SIG-M5 (cell line): ENCODE results near the gene ARF3.

Source experiments
- DNase-seq: peaks from one replicate; lab custom pipeline; 2025; lab: John Stamatoyannopoulos, UW

The ARF3 gene

DNA sequence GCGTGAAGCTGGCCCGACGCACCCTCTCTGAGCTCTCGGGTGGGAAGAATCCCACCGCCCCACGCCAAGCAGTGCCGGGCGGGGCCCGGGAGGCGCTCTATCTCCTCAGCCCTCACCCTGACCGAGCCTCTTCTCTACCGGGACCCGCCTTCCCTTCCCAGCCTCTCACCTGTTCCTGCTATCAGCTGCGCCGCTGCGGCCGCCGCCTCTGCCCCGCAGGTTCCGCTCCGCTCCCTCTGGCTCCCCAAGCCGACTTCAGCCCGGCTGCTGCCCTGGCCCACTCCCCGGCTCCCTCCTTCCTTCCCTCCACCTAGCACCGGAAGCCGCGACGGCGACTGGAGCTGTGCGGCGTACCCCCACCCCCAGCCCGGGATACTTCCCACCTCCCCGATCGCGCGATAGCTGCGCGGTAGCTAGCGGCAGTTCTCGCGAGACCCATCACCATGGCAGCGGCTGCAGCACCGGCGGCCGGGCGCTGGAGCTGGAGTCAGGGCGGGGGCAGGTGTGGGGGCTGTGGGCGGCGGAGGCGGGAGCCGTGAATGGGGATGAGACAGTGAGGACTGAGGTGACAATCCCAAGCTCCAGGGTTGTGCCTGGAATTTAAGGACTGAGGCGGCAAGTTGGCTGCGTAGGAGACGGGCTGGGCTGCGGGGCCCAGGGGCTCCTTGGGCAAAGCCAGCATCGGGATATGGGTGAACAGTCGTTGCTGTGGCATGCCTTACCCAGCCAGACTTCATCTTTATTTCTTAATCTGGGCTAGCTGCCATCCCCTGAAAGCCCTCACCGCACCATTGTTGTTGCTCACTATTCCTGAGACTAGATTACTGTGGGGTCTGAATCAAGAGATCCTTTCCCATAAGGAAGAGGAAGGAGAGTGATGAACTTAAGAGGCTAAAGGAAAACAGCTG lies at the start of gene ARF3:
ARF3 (minus strand) TSS at position 347 of the 908 bp plus-strand sequence. CDS start 16,392 bp downstream, outside the sequence.
- DNase-seq, result peak; percentile 64

DNA sequence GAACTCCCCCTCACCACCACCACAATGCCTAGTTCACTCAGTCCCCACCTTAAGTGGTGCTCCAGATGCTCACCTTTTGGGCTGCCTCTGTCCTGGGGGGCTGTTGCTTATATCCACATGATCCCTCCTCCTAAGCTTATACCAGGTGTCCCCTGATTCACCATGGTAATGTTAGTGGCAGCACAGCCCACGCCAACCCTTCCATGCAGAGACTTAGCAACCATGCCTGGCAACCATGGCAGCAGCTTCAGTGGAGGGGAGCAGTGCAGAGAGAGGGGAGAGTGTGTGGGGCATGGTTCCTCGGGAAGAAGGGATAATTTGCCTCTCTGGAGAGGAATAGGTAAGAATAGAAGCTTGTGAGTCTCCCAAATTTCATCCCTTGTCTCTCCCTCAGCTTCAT lies 43.1 kb upstream of the ARF3 start:
- DNase-seq, result no peak

DNA sequence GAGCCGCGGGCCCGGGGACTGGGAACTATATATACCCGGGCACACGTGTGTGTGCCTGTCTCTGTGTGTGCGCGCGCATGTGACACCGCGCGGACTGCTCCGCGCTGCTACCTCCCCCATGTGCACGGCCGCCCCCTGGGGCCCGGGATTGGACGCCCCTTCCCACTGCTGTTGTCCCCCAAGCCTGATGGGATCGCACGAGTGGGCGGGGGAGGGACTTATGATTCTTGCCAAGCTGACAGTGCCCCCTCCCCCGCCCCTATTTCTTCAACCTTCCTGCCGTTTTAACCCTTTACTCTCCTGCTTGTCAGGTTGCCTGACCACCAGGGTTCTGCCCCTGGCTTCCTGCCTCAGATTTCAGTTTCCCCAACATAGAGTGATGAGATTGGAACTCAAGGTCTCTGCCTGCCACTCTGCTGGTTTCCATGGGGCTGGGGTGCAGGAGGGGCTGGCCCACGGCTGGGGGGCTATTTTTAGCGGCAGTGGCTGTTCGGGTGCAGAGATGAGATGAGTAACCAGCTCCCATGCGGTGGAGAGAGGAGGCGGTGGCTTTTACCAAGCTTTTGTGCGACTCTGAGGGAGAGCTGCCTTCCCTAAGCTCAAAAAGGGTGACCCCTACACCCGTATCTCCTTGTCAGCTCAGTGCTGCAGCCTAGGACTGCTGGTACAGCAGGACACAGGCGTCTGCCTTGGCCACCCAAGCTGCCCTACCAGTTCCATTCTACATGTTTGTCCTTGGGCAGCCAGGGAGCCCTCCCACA lies 42.3 kb upstream of the ARF3 start, which contains the start of gene DDN:
DDN (minus strand) TSS at position 5 of the 761 bp plus-strand sequence. CDS start 88 bp downstream, outside the sequence.
- no peak for DNase-seq

DNA sequence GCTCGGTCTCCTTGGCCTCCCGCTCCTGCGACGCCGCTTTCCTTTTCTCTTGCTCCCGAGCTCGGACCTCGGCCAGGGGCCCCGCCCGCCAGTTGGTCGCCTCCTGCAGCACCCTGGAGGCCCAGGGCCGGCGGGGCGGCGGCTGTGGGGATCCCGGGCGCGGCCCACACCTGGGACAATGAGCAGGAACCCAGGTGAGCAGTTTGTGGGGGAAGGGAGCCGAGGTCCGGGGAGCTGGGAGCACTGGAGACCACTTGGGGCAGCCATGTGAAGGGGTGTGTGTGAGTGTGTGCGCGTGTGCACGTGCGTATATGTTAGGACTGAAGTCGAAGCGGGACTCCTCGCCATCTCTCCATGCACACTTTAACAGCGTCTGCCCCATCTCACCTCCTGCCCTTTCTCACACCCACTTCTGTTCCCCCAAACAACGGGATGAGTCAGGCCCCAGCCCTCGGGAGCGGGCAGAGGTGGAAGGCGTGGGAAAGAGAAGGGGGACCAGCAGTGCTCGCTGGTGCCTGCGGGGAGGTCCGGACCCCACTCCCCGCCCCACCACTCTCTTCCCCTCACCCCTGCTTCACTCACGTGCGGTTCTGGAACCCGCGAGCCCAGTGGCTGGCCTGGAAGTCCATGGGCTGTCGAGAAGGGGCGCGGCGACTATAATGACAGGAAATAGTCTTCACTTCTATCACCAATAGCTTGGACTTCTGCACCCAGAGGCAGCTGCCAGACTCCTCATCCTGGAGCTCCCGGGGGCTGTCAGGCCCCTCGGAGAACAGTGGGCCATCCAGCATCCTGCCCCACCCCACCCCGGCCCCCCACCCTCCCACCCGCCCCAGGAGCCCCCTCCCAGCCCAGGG lies 41.4 kb upstream of the ARF3 start:
- no peak for DNase-seq

DNA sequence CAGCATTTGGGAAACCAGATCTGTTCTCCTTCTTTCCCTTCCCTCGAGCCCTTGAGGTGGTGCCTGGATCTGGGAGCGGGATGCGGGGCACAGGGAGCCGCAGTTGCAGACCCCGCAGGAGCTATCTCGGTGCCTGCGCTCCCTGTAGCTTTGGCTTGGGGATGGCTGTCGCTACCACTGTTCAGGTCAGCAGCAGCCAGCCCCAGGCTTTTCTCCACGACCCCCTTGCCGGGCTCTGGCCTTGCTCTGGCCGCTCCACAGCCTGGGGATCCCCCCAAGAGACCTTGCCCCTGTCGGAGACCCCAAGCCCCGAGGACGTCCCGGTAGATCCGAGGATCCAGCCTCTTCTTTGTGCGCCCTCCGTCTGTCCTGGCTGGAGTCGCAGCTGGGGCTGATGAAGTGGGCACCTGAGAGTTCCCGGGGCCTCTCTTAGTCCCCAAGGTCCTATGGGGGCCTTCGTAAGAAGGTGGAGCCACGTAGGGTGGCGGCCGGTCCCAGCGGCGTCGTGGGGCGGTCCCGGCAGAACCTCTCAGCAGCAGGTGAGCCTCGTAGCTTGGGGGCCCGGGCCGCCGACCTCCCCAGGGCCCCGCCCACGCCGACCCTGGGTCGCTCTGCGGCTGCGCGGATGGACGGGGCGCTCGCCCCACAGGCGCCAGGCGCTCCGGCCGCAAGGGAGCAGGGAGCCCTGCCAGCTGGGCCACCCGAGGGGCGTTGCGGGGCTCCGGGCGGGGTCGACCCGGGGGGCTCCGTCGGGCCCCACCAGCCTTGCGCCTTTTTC lies 40.6 kb upstream of the ARF3 start:
- DNase-seq, result no peak

DNA sequence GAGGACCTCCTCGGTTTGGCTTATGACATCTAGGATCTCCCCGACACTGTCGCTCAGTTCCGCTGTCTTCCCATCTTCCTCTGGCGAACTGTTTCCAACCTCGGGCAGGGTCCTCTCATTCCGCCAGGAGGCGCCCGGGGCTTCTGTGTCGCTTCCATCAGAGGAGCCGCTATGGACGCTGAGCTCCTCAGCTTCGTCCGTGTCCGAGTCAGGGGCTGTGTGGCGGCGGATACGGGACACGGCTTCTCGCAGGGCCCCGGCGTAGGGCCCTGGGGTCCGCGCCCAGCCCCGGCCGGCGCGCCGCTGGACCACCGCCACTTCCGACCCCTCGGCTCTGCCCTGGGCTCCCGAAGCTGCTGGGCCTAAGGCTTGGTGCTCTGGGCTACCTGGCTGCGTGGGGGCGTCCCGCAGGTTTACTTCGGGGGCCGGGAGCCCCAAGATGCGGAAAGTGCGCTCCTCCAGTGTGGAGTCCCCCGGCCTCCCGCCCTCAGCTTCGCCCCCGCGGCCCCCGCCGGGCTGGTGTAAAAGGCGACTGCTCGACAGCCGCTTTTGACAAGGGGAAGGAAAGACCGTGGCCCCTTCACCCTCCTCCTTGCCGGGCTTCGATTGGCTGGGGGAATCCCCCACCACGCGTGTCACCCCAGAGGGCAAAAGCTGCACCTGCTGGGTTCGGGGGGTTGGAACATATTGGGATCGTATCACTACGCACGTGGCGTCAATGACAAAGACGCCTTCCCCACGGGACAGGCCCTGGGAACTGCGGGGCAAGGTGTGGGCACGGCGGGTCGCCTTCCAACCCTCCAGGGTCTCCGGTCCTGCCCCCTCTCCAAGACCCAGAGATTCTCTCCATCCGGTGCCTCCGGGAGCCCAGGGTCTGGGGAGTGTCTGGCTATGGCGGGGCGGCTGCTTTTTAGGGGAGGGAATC lies 39.8 kb upstream of the ARF3 start:
- no peak for DNase-seq

DNA sequence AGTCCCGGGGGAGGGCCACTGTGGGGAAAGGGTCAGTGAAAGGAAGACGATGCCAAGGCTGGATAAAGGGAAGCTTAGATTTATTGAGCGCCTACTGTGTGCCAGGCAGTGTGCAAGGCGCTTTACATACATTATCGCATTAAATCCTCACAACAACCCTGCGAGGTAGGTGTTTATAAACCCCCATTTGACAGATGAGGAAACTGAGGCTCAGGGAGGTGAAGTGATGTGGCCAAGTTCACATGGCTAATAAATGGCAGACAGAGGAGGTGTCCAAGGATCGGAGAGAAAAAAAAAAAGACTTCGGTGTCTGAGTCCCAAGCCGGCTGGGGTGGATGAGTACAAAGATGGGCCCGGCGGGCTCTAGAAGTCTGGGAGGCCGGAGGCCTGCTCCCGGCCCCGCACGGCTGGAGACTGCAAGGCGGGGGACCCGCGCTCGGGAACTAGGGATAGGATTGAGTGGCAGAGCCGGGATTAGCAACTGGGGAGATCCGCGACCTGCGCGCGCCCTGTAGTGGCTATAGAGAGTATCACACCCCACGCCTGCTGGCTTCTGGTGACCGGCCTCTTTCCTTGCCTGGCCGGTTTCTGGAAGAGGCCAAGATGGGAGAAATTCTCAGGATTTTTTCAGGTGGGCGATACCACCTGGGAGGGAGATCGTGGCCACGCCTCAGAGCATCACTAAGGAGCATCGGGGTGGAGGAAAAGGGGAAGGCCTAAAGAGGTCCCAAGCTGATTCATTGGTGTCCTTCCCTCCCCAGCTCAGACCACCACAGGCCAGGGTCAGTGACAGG lies 38.0 kb upstream of the ARF3 start:
- no peak for DNase-seq

DNA sequence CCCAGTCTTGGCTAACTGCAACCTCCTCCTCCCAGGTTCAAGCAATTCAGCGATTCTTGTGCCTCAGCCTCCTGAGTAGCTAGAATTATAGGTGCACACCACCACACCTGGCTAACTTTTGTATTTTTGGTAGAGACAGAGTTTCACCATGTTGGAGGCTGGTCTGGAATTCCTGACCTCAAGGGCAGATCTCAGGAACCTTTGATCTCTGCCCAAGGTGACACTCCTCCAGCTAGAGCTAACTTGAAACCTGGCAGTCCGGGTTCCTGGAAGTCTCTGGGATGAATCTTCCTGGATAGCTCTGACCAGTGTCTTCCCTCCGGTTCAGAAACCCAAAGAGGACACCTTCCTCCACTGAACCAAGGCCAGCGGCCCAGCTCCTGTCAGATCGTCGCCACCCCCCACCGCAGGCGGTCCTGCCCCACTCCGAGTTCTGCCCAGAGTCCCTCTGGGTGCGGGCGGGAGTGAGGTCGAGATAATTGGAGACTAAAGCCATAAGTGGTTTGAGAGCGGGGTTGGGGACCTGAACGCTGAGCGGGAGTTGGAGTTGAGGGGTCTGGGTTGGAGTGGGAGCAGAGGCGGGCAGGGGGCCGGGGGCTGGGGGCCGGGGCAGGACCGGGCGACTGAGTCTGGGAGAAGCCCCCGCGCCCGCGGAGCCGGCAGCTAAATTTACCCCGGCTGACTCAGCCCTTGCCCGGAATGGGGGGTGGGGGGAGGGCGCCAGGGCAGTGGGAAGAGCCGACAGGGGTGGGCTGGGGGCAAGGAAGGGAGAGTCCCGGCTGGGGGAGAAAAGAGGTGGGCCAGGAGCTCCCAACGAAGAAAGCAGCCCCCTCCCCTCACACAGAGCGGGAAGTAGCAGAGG lies 37.2 kb upstream of the ARF3 start:
- DNase-seq, result no peak

DNA sequence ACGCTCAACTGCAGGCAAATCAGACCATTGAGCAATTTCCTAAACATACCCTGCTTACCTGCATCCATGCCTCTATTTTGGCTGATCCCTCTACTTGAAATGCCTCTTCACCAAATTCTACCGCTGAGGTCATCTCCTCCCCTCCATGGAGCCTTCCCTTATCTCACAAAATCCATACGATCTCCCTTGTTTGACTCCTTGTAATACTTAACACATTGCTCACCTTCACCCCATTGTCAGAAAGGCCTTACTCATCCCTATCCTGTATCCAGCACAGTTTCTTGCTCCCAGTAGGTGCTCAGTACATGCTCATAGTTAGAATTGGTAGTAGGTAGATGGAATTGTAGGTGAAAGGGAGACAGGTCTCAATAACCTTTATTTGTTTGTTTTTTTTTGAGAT lies 36.5 kb upstream of the ARF3 start:
- no peak for DNase-seq

DNA sequence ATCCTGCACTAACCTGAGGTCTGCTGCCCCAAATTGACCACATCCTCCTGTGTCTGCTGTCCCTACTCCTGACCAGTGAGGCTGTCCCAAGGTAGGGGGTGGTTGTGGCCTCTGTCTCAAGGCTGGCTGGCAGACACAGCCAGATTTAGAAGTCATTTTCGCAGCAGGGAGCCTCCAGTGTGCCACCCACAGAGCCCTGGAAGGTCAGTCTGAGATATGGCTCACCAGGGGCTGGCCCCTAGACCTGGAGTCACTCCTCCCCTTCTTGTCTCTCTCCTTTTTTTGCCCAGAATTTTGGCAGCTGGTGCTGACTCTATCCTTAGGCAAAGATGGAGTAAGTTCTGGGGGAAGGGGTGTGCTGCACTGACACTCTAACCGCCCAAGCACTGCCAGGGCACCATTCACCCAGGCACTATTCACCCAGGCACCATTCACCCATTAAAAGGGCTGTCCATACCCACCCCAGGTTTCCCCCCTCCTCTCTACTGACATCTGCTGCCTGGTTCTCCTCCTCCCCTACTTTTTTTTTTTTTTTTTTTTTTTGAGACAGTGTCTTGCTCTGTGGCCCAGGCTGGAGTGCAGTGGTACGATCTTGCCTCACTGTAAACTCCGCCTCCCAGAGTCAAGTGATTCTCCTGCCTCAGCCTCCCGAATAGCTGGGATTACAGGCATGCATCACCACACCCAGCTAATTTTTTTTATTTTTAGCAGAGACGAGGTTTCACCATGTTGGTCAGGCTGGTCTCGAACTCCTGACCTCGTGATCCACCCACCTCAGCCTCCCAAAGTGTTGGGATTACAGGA lies 34.2 kb upstream of the ARF3 start:
- DNase-seq, result no peak

DNA sequence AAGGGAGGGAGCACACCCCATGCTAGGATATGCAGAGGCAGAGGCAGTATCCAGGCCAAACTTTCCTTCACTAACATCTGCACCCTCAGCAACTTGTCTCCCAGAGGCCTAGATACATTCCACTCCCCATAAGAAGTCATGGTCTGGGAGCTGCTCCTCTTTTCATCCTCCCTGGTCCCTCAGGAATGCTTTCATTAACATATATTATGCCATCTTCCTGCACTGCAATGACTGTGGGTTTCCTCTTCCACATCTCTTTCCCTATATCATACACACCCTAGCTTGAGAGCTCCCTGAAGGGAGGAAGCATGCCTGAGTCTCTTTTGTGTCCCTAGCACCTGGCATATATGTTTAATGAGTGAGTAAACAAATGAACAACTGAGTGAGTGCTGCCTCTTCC lies 33.3 kb upstream of the ARF3 start:
- DNase-seq, result no peak

DNA sequence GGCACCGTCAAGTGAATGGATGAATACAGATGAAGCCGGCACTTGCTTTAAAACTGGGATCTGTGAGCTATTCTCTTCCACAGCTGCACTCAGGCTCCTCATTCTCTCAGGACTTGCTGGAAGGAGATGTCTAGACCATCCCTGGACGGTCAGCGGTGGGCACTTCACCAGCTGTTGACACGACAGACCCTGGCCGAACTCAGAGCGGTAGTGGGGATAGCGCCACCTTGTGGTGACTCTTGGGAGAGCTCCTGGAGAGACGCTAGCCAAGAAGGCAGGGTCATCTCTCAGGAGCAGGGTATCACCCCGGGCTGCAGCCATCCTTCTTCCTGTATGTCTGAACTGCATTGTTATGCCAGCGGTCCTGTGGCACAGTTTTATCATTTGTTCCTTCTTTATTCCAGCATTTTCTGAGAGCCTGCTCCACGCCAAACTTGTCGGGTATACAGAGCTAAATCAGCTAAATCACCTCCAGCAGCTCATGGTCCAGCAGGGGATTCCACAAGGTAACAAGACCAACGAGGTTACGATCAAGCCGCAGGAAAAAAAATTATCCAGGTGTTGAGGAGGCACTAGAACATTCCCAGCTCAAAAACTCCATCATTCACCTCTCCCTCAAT lies 30.9 kb upstream of the ARF3 start:
- no peak for DNase-seq

DNA sequence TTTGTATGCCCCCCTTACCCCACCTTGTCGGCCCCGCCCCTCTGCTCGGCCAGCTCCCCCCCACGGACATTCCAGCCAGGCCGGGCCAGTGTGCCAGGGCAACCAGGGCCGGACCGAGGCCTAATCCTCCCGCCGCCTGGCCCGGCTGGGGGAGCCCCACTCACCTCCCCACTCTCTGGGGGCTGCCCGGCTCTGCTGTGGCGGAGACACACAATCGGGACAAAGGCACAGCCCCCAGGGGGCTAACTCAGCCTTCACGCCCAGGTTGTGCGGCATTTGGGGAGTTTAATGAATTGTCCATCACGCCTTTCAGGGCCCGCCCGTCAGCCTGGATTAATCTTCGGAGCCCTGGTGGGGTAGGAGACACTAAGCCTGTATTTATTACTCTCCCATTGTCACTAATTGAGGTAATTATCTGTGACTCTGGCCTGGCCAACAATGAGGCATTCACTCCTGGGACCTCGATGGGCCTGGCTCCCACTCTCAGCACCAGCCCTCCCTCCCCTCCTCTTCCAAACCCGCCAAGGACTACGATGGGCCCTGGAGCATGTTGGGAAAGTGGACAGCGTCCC lies 29.5 kb upstream of the ARF3 start:
- DNase-seq, result no peak

DNA sequence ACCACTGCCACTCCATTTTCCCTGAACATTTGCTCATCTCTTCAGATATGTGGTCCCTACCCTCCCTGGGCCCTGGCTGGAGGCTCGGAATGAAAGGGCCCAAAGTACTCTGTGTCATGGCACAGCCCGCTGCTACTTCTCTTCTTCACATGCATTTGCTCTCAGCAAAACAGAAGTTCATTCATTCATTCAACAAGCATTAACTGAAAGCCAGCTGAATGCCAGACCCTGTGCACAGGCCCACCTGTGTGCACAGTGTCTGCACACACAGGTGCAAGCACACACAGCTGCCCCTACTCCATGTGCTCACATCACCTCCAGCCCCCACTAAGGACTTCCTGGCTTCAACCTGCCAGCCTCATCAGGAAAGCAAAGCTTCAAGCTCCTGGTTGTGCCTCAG lies 28.6 kb upstream of the ARF3 start:
- no peak for DNase-seq

DNA sequence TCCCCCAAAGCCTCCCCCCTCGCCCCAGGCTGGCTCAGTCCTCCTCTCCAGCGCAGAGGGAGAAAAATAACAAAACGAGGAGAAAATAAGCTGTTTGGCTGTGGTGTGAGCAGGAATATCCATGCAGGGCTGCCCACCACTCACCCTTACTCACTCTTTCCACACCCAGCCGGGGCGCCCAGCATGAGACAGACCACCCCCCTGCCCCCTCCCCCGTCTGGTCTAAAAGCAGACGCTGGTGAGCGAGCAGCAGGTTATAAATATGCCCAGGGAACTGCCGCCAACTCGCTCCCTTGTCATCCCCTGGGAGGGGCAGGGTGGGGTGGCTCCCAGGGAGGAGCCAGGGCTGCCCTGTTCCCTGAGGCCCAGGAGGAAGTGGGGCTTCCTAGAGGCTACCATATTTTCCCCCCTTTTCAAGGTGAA lies 28.2 kb upstream of the ARF3 start:
- DNase-seq, result no peak

DNA sequence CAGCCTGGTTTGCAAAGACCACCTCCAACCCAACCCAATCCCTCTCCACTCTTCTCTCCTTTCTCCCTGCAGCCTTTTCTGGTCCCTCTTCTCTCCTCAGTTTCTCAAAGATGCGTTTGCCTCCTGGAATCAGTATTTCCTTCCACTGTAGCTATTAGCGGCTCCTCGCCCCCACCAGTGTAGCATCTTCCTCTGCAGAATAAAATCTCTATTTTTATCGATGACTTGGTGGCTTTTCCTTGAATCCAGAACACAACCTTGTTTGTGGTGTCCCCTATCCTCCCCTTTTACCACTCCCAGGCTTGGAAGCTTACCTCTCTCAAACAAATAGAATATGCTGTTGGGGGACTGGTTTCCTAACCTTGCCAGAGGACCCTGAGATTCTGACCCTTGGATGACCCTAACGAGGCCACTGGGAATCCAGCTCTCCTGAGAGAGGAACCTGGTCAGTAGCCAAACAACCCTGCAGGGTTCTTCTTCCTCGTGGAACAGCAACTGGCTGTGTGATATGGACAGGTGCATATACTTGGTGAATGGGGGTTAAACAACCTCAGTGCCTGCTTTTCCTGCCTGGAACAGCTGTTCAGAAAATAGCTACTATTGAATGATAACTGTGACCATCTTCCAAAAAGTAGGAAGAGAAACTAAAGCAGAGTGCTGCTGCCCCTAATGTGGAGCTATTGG lies 25.3 kb upstream of the ARF3 start:
- DNase-seq, result no peak
